AG04450 (cell line): ENCODE data around the gene IFI27. TPM values are rescaled to one million over a fixed set of nuclear protein-coding genes. Genes with fewer than 3 reads are reported as not detected.

Experiments used
- CTCF ChIA-PET: fragments of 300-600, 350-600 bp; formaldehyde crosslinking; extraction: SDS; loops from one replicate; lab custom pipeline; 2022; ENCODE audit warnings: antibody characterized with exemption, inconsistent platforms; lab: Charles Lee
- POLR2A ChIA-PET: fragments of 350-600 bp; formaldehyde crosslinking; extraction: SDS; loops from one replicate; lab custom pipeline; 2021; ENCODE audit warnings: antibody characterized with exemption, inconsistent platforms; lab: Yijun Ruan, JAX
- DNase-seq: peaks from one replicate; pipeline ENCODE4 v3.0.0-alpha.2; 2011; ENCODE audit warnings: low read depth, low spot score
- H3K27ac ChIP-seq: one replicate; pipeline ENCODE4 v1.5.1; 2012; ENCODE audit warnings: low read depth, low read length, control low read depth
- H3K27me3 ChIP-seq: one replicate; pipeline ENCODE4 v1.6.0; 2012; ENCODE audit warnings: low read length; ENCODE audit not compliant: control insufficient read depth, insufficient read depth
- H3K4me3 ChIP-seq: 2 replicates; pipeline ENCODE4 v1.5.1; 2011; ENCODE audit warnings: mild to moderate bottlenecking, low read depth, low read length, control low read depth
- H3K9me3 ChIP-seq: 2 replicates; pipeline ENCODE4 v1.5.1; 2012; ENCODE audit warnings: low read length; ENCODE audit not compliant: control insufficient read depth, insufficient read depth
- CTCF ChIP-seq: IDR thresholded peaks from 2 replicates; pipeline ENCODE4 v1.5.1; 2011; ENCODE audit warnings: low read depth, low read length, control low read depth, inconsistent platforms
- polyA plus RNA-seq: library from polyadenylated mRNA; depleted of rRNA; stranded (reverse); fragments of >200 nt; gene quantifications from 2 replicates; pipeline ENCODE4 v1.2.3, GENCODE V29; 2011

Gene IFI27
- polyA plus RNA-seq, 1 experiment: 1.4 TPM

GRCh38 chr14:94129111-94129757, 18.7 kb downstream of the IFI27 start, which contains the start of gene IFI27L2:
IFI27L2 (minus strand) TSS chr14:94129604; CDS start chr14:94129564, 40 bp downstream.
- H3K9me3 ChIP-seq: no peaks in the 10 kb centered on the region
- peak; percentile 24 for DNase-seq
- TF ChIP-seq CTCF: peak; percentile 40
- CTCF ChIA-PET: interaction anchor here (0.6 to 5.2 kb wide), 16 partner anchors 8 to 1016 kb away, joined by 3 to 84 read pairs (median 6); partner anchors contain the start of genes DDX24 and IFI27L1
- POLR2A ChIA-PET: interaction anchor here (0.6 to 0.9 kb wide), 4 partner anchors 34 to 119 kb away, joined by 3 to 8 read pairs (median 4); partner anchors contain the start of genes DDX24 and IFI27L1
- H3K27me3 ChIP-seq: peaks cover 3% of the 10 kb centered on the region
- peak within 1 kb of the TSS; percentile 72 for H3K4me3 ChIP-seq
- peak within 1 kb of the TSS; percentile 54 for H3K27ac ChIP-seq

DNA sequence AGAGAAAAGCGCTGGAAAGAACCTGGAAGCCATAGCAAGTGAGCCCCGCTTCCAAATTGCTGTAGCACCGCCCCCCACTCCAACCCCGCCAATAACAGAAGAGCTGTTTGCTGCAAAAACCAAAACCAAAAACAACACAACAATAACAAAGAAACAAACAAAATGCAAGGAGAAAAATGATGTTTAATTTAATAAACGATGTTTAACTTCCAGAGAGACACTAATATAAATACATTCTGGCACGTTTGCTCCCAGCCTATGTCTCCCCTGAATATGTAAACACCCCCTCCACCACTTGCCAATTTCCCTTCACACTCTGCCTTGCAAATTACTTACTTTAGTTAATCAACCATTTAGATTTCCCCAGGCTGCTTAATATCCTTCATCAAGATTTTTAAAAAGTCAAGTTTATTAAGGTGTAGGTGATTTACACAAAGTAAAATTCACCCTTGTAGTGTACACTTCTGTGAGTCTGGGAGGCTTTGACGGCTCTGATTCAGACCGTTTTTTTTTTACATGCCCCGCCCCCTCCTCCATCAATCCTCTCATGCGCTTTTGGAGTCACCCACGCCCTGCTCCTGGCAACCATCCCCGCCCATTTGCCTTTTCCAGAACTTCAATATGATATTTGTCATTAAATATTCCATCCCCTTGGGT, 19.4 kb downstream of the IFI27 start:
- TF ChIP-seq CTCF: no peak
- H3K9me3 ChIP-seq: no peaks in the 10 kb centered on the region
- H3K27me3 ChIP-seq: peaks cover 3% of the 10 kb centered on the region
- H3K27ac ChIP-seq: no peak overlapping the region
- CTCF ChIA-PET: interaction anchor here (0.5 to 5.2 kb wide), 17 partner anchors 13 to 855 kb away, joined by 3 to 84 read pairs (median 6); partner anchors contain the start of genes DDX24 and IFI27L1
- POLR2A ChIA-PET: interaction anchor here (0.6 to 0.7 kb wide), 2 partner anchors 33 to 120 kb away, joined by 3 read pairs; no protein-coding TSS in a partner anchor
- H3K4me3 ChIP-seq: peak overlapping the region; percentile 72
- no peak for DNase-seq

- no peak overlapping the region for H3K4me3 ChIP-seq
- peak; percentile 33 for DNase-seq
- H3K27ac ChIP-seq: no peak overlapping the region
- peaks cover 3% of the 10 kb centered on the region for H3K27me3 ChIP-seq
- H3K9me3 ChIP-seq: peaks cover 2% of the 10 kb centered on the region; the same call in 1 of the 2 replicates
- TF ChIP-seq CTCF: peak; percentile 85
- CTCF ChIA-PET: interaction anchor here (0.6 to 5.2 kb wide), 63 partner anchors 8 to 1409 kb away, joined by 3 to 84 read pairs (median 4); partner anchors contain the start of genes DDX24, IFI27, IFI27L1 and PPP4R4
- POLR2A ChIA-PET: no interaction called here
Observed at GRCh38 chr14:94132285-94132887, 21.9 kb downstream of the IFI27 start.

DNA sequence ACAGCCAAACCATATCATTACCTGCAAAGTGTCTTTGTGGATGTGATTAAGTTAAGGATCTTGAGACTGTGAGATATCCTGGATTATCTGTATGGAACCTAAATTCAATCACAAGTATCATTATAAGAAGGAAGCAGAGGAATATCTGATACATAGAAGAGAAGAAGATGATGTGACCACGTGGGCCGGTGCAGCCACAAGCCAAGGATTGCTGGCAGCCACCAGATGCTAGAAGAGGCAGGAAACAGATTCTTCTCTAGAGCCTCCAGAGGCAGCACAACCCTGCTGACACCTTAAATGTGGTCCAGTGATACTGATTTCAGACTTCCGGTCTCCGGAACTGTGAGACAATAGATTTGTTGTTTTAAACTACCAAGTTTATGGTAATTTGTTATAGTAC, 24.9 kb downstream of the IFI27 start:
- DNase-seq: no peak
- no peak overlapping the region for H3K27ac ChIP-seq
- H3K27me3 ChIP-seq: peaks cover 5% of the 10 kb centered on the region
- peaks cover 2% of the 10 kb centered on the region; the same call in 1 of the 2 replicates for H3K9me3 ChIP-seq
- CTCF ChIA-PET: interaction anchor here (0.6 to 5.6 kb wide), 5 partner anchors 45 to 351 kb away, joined by 3 to 183 read pairs (median 7); no protein-coding TSS in a partner anchor
- H3K4me3 ChIP-seq: no peak overlapping the region
- POLR2A ChIA-PET: no interaction called here
- TF ChIP-seq CTCF: no peak
